Fibroblast of mammary gland (primary cell): ENCODE results near the gene LYPD6.
"Not testable (repeated sequence)": the region's sequence is repeated elsewhere in the genome, so short reads cannot be mapped to it uniquely, and the experiment has no call there.

Experiments
- DNase-seq: peaks from one replicate; pipeline ENCODE4 v3.0.0-alpha.2; 2010; ENCODE audit warnings: low read depth
- H3K4me3 ChIP-seq: 2 replicates; pipeline ENCODE4 v1.5.1; 2011; ENCODE audit warnings: low read depth, mild to moderate bottlenecking, low read length, moderate library complexity; ENCODE audit not compliant: control insufficient read depth
- TF ChIP-seq, protein P1 (sequence below): conservative IDR thresholded peaks from 2 replicates; pipeline ENCODE4 v1.5.1; 2011; ENCODE audit warnings: low read depth, low read length, inconsistent platforms; ENCODE audit not compliant: control insufficient read depth, insufficient read depth

LYPD6 gene

GRCh38 chr2:149310349-149310748 lies 20.0 kb upstream of the LYPD6 start:
- no peak overlapping the region for H3K4me3 ChIP-seq
- TF ChIP-seq, protein P1, sequence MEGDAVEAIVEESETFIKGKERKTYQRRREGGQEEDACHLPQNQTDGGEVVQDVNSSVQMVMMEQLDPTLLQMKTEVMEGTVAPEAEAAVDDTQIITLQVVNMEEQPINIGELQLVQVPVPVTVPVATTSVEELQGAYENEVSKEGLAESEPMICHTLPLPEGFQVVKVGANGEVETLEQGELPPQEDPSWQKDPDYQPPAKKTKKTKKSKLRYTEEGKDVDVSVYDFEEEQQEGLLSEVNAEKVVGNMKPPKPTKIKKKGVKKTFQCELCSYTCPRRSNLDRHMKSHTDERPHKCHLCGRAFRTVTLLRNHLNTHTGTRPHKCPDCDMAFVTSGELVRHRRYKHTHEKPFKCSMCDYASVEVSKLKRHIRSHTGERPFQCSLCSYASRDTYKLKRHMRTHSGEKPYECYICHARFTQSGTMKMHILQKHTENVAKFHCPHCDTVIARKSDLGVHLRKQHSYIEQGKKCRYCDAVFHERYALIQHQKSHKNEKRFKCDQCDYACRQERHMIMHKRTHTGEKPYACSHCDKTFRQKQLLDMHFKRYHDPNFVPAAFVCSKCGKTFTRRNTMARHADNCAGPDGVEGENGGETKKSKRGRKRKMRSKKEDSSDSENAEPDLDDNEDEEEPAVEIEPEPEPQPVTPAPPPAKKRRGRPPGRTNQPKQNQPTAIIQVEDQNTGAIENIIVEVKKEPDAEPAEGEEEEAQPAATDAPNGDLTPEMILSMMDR, result no peak
- no peak for DNase-seq

DNA sequence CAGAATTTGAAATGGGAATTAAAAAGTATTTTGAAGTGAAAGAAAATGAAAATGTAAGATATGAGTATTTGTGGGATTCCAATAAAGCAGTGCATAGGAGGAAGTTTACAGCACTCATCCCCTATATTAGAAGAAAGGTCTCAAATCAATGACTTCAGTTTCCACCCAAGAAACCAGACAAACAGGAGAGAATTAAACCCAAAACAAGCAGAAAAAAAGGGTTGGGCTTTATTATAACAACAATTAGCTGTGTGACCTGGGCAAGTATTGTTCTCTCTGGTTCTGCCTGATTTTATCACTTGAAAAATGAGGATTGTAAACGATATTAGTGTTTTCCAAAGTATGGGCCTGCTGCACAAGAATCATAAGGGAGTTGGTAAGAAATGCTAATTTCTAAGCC lies 18.3 kb upstream of the LYPD6 start:
- H3K4me3 ChIP-seq, result no peak overlapping the region
- DNase-seq, result no peak
- TF ChIP-seq, protein P1, result no peak

DNA sequence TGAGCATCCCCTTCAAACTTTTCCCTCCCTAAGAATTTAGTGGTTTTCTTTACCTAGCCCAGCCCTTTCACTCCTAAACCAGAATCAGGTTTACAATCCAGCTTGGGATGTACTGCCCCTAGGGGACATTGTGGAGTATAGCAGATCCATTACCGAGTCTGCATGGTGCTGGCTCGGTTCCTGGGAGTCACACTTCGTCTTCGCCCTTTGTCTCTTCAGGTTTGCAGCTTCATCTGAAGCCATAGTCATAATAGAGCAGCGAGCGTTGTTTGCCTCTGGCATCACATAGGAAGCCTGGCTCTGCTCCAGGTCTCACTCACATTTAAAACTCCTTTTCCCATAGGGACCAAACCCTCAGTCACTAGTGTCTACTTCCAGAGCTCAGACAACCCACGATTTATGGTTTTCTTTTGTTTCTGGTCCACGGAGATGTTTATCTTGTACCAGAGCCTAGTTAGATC lies 16.8 kb upstream of the LYPD6 start:
- TF ChIP-seq, protein P1, result peak; percentile 81
- H3K4me3 ChIP-seq, result no peak overlapping the region
- peak; percentile 36 for DNase-seq

DNA sequence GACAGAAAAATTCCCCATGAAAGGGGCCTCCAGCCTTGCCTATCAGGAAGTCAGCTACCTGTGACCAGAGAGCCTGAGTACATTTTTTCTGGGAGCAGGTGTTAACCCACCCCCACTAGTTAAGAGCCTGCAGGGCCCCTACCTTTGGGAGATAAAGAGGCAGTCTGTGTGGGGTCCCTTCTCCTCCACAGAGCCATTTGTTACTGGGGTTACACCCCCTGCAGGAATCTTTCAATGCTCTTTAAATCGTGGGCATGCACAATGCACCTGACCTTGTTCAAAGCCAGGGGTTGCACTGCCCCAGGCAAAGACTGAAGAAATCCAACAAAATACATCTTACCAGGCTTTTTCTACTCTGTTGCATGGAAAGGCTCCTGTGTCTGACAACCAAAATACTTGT lies 15.7 kb upstream of the LYPD6 start:
- TF ChIP-seq, protein P1, result no peak
- DNase-seq, result no peak
- H3K4me3 ChIP-seq, result no peak overlapping the region

GRCh38 chr2:149315461-149315860 lies 14.9 kb upstream of the LYPD6 start:
- DNase-seq, result no peak

GRCh38 chr2:149318566-149318965 lies 11.8 kb upstream of the LYPD6 start:
- DNase-seq, H3K4me3 ChIP-seq: not testable (repeated sequence)

More at GRCh38 chr2:149315461-149315860, 14.9 kb upstream of the LYPD6 start:
- TF ChIP-seq, protein P1, result no peak
- no peak overlapping the region for H3K4me3 ChIP-seq

DNA sequence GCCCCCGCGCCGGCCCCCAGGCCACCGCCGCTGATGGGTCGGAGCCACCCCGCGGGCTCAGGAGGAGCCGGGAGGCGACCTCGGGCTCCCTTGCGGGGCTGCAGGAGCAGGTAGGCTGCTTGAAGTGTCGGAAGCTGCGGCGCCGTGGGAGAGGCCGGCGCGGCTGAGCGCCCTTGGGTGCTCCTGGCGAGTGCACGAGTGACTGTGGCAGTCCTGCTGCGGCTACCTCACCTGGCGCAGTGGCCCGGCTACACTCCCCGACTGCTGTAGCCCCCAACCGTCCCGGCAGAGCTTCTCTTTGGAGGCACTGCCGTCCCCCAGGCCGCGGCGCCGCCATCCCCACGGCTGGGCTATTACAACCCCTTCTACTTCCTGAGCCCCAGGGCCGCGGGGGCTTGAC lies 10.0 kb upstream of the LYPD6 start:
- DNase-seq, result no peak
- H3K4me3 ChIP-seq, result no peak overlapping the region
- TF ChIP-seq, protein P1, result no peak
